RCC 7860 (cell line): Measurements from ENCODE around the gene BTAF1.
"Not testable (repeated sequence)": the region's sequence is repeated elsewhere in the genome, so short reads cannot be mapped to it uniquely, and the experiment has no call there.

Experiments used
- DNase-seq: peaks from one replicate; pipeline ENCODE4 v3.0.0-alpha.2; 2015; ENCODE audit warnings: low spot score
- FAIRE-seq: peaks from 2 replicates; lab custom pipeline; 2012; peaks lifted over from hg19 to GRCh38; lab: Jason Lieb, UNC

Gene BTAF1

DNA sequence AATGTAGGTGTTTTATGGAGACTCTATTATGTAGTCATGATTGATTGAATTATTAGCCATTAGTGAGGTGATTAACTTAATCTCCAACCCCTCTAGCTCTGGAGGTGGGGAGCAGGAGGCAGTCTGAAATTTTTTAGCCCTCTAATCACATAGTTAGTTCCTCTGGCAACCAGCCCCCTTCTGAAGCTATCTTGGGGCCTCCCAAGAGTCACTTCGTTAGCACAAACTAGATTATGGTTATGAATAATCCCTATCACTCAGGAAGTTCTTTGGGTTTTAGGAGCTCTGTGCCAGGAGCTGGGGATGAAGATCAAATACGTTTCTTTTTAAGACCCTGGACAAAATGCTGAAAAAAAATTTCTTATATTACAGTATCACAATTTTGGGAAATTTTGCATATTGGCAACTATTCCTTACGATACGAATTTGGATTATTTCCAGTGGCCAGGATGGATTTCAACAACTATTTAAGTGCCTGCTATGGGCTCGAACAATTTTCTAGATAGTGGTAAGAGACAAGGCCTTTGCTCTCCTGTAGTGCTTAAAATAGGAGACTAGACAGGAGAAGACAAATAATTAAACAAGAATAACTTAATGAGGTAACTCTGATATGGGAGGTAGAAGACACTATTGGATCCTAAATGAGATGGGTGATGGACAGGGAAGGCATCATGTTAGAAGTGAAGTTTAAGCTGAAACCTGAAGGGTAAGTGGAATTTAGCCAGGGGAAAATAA, 52.9 kb downstream of the BTAF1 start:
- no peak for FAIRE-seq

DNA sequence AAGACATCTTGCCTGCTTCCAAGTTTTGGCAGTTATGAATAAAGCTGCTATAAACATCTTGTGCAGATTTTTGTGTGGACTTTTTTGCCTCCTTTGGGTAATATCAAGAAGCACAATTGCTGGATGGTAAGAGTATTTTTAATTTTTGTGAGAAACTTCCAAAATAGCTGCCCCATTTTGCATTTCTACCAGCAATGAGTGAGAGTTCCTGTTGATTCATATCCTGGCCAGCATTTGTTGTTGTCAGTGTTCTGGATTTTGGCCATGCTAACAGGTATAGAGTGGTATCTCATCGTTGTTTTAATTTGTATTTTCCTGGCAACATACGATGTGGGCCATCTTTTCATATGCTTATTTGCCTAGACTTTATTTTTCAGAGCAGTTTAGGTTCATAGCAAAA, 53.9 kb downstream of the BTAF1 start:
- FAIRE-seq (no peak), DNase-seq (no peak)

More for the DNA sequence above, 52.9 kb downstream of the BTAF1 start:
- no peak for DNase-seq

DNA sequence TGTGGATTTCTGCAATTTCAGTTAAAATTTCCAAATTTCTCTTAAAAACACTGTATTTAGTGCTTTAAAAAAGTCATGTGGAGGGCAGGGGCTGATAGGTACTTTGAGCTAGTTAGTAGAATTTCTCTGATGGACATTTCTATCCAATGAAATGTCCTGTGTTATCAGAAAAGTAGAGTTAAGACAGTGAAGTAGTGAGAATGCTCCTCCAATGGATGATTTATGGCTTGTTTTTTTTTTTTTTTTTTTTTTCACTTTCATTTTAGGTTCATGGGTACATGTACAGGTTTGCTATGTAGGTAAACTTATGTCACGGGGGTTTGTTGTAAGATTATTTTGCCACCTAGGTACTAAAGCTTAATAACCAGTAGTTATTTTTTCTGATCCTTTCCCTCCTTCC, 55.0 kb downstream of the BTAF1 start:
- FAIRE-seq, result no peak
- DNase-seq, result no peak

DNA sequence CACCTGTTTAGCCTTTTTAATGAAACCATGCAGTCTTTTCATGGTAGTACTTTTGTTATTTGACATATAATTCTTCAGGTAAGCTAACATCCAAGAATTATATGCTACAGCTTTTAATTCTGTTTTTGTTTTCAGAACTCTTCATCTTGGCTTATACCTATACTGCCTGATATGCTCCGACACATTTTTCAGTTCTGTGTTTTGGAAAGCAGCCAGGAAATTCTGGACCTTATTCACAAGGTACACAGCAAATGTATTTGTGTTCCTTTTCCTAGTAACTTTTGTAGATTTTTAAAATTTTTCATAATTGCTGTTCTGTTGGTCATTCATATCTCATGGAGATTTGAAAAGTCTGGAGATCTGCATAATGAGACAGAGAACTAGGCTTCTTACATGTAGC, 56.7 kb downstream of the BTAF1 start:
- DNase-seq, result no peak
- FAIRE-seq, result no peak

DNA sequence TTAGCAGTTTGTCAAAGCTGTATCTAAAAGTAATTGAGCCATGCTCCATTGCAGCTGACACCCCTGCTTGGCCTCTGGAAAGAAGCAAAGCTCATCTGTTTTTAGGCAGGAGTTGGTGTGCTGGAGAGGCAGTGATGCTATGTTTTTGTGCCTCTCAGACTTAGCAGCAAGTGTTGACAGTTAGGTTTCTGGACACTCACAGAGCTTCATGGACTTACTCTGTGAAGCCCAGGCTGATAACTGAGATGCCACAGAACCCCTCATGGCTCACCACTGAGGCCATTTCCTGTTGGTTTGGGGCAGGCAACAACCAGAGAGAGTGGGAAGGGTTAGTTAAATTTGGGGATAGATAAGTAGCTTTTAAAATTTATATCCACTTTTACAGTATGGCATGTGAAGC, 59.8 kb downstream of the BTAF1 start:
- FAIRE-seq (no peak), DNase-seq (no peak)

DNA sequence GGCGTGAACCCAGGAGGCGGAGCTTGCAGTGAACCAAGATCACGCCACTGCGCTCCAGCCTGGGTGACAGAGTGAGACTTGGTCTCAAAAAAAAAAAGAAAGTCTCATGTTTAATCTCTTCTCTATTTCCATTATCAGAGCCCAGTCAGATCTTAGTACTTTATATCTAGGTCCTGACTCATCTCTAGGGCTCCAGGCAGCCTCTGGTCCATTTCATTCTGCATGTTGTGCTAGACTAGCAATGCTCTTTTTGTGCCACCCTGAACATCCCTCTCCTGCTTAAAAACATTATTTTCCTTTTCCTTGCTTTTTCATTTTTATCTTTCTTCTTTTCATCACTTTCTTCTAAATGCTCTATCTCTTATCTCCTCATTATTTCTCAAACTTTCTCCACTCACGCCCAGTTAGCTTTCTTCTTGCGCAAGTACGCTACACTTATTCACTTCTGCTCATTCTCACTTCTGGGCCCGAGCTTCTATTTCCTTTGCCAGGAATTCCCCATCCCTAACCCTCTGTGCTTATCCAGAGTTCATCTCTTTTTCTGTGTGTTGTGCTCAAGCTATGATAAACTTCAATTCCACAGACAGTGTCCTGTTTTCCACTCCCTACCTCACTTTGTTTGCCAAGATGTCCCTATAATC, 63.9 kb downstream of the BTAF1 start:
- DNase-seq (no peak), FAIRE-seq (no peak)

DNA sequence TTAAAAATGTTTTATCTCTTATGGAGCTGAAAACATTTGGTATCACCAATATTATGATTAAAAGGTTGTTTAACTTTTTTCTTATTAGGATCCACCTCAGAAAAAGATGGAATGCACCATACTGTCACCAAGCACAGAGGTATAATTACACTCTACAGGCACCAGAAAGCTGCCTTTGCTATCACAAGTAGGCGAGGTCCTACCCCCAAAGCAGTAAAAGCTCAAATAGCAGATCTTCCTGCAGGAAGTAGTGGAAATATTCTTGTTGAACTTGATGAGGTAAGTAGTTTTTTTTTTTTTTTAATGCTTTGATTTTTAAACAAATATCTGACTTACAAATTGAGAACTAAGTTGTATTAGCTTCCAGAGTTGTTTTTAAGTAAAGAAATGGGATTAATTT, 68.5 kb downstream of the BTAF1 start:
- no peak for FAIRE-seq
- no peak for DNase-seq

DNA sequence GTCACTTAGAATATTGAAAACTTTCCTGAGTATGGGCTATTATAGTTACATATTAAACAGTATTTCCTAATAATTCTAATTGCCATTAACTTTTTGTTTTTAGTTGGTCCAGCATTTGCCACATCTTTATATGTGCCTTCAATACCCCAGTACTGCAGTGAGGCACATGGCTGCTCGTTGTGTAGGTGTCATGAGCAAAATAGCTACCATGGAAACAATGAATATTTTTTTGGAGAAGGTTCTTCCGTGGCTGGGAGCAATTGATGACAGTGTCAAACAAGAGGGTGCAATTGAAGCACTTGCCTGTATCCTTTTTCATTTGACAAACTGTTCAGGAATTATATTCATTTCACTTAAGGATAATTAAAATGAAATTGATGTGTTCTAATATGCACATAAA, 72.7 kb downstream of the BTAF1 start:
- DNase-seq (no peak), FAIRE-seq (no peak)

DNA sequence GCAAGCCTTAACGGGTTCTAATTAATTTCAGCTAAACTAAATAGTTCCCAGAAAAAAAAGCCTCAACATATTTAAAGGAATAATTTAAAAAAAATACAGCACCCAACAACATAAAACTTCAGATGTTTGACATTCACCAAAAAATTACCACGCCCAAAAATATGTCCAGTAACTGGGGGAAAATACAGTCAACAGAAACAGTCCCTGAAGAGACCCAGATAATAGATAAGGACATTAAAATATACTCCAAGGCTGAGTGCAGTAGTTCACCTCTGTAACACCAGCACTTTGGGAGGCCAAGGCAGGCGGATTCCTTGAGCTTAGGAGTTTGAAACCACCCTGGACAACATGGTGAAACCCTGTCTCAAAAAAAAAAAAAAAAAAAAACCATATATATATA, 78.0 kb downstream of the BTAF1 start:
- no peak for DNase-seq
- FAIRE-seq, result no peak

DNA sequence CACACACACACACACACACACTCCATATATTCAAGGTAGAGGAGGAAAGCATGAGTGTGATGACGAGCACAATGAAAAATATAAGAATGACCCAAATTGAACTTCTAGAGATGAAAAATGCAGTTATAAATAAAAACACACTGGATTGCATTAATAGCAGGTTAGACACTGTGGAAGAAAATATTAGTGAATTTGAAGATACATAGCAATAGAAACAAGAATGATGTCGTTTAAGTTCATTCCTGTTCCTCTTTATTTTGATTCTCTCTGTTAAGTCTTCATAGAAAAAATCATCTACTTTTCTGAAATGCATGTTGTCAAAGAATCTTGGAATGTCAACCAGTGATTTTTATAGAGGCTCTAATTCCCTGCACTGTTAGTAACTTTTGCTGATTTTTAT, 78.4 kb downstream of the BTAF1 start:
- no peak for DNase-seq
- FAIRE-seq, result no peak

DNA sequence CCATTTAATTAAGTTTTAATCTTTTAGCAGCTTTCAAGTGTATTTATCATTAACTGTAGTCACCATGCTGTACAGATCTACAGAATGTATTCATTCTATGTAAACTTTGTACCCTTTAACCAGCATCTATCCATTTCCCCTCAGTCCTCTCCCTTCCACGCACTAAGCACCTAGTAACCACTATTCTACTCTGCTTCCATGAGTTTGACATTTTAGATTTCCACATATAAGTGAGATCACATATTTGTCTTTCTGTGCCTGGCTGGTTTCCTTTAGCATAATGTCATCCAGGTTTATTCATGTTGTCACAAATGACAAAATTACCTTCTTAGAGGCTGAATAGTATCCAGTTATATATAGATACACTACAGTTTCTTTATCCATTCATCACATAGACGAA, 79.7 kb downstream of the BTAF1 start:
- no peak for DNase-seq
- FAIRE-seq, result no peak

DNA sequence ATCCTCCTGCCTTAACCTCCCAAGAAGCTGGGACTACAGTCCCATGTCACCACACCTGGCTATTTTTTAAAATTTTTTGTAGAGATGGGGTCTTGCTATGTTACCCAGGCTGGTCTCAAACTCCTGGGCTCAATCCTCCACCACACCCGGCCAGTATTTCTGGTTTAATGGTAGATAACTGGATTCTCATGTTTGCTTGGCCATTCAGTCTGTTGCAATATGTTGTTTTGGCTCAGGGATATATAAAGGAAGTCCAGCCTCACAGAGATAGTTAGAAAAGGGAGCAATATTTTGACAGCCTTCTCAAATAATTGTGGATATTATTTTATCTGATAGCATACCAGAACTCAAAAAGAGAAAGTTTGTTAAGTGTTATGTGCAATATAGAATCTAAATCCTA, 82.4 kb downstream of the BTAF1 start:
- no peak for FAIRE-seq
- no peak for DNase-seq

DNA sequence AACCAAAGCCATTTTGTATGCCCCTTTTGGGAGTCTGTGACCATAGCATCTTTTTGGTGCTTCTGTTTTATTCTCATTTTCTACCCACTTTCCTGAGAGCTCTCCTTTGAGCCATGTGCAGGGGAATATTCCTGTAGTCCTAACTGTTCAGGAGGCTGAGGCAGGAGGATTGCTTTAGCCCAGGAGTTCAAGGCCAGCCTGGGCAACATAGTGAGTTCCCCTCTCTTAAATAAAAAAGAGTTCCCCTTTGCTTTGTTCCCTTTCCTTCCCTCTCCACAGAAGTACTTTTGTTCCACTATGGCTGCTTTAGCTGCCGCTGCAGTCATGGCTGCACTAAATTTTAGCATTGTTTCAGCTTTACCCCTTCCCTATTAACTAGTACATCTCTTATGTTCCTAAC, 85.9 kb downstream of the BTAF1 start:
- DNase-seq, result no peak
- no peak for FAIRE-seq

DNA sequence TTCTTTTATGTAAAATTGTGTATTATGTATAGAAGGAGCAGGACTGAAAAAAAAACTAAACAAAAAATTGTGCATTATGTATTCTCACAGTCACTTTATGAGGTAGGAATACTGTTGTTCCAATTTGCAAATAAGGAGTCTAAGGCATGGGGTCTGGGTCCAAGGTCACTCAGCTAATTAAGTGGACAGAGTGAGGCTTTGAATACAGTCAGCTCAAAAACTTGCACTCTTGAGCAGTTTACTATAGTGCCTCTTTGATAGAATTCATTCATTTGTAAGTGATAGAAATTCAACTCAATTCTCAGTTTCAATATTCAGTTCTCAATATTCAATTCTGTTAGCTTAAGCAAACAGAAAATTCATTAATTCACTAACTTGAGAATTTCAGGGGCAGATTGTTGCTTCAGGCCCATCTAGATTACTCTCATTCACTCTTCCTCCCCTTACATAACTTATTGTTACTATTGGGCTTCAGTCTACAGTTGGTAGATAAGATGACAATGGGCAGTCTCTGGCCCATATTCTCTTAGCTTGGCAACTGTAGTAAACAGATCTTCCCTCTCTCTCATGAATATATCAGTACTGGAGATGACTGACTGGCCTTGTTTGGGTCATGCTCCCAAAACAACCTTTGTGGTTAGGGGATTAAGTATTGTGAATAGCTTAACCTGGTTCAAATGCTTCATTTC, 86.6 kb downstream of the BTAF1 start:
- DNase-seq (no peak), FAIRE-seq (no peak)

DNA sequence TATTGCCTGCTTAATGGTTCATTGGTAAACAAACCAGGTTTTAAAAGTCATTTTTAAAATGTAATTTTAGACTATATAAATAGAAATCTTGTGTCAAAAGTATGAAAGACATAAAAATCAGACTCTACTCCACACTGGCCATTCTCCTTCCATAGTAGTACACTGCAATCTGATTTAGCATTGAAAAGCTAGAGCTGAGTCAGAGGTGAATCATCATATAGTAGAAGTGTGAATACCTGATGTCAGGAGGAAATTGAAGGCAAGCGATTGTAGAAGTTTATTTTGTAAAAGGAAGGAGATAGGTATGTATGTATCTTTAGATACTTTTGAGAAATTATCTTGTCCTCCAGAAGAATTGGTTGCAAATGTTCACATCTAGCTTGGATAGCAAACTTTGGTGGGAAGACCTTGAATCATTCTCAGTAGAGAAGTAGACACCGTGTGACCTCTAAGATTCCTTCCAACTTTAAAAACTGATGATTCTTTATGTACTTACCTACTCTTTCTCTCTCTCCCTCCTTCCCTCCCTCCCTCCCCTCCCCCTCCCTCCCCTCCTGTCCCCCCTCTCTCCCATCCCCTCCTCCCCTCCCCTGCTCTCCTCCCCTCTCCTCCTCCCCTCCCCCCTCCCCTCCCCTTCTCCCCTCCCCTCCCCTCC, 88.1 kb downstream of the BTAF1 start:
- DNase-seq, result peak; percentile 75
- FAIRE-seq, result peak; percentile 94

DNA sequence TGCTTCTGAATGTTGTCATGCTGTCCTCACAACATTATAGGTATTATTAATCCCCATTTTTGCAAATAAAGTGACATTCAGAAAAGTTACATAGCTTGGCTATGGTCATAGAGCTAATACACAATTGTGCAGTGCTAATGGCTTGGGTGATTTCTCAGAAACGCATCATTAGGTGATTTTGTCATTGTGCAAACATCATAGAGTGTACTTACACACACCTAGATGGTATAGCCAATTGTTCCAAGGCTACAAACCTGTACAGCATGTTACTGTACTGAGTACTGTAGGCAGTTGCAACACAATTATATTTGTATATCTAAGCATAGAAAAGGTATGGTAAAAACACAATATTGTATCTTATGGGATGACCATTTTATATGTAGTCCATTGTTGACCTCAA, 91.0 kb downstream of the BTAF1 start:
- DNase-seq, result no peak
- FAIRE-seq, result no peak

DNA sequence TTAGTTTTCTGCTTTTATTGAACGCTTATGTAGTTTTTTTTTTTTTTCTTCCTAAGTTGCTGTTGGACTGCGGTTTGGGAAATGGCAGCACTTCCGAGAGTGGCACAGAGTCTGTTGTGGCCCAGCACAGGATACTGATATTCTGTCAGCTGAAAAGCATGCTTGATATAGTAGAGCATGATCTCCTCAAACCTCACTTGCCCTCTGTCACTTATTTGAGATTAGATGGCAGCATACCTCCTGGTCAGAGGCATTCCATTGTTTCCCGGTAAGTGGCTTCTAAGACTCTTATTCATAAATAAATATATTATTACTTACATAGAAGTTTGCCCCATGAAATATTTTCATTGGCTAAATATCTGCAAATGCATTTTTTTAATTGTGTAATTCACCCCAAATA, 101.1 kb downstream of the BTAF1 start:
- DNase-seq, result no peak
- no peak for FAIRE-seq

DNA sequence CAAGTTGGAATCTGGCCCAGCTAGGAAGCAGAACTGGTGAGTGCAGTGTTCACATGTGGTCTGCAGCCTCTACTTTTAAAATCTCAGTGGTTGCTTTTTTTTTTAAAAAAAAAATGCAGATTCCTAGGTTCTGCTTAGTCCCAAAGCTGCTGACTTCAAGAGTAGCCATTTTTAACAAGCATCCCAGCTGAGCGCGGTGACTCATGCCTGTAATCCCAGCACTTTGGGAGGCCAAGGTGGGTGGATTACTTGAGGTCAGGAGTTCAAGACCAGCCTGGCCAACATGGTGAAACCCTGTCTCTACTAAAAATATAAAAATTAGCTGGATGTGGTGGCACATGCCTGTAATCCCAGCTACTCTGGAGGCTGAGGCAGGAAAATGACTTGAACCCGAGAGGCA, 101.8 kb downstream of the BTAF1 start:
- DNase-seq, FAIRE-seq: not testable (repeated sequence)

DNA sequence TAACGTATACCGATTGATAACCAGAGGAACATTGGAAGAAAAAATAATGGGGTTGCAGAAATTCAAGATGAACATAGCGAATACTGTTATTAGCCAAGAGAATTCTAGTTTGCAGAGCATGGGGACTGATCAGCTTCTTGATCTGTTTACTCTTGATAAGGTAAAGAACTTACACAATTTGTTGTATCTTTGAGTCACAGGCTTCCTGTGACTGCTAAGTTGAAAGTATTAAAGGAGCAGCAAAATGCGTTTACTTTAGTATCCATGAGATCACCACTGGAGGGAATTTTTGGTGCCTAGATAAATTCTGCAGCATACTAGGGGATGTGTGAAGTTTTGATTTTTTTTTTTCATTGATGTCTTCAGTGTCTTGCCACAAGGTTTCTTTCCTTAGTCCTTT, 103.6 kb downstream of the BTAF1 start:
- DNase-seq (no peak), FAIRE-seq (no peak)

DNA sequence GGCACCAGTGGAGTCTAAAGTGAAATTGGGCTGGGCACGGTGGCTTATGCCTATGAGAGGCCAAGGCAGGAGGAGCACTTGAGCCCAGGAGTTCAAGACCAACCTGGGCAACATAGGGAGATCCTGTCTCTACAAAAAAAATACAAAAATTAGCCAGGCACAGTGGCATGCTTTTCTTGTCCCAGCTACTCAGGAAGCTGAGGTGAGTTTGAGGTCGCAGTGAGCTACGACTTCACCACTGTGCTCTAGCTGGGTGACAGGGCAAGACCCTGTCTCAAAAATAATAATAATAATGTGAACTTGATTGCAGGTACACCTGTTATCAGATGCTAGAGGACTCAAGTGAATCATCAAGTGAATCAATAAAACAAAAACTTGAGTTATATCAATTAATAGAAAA, 108.0 kb downstream of the BTAF1 start:
- DNase-seq, result no peak
- FAIRE-seq, result no peak

DNA sequence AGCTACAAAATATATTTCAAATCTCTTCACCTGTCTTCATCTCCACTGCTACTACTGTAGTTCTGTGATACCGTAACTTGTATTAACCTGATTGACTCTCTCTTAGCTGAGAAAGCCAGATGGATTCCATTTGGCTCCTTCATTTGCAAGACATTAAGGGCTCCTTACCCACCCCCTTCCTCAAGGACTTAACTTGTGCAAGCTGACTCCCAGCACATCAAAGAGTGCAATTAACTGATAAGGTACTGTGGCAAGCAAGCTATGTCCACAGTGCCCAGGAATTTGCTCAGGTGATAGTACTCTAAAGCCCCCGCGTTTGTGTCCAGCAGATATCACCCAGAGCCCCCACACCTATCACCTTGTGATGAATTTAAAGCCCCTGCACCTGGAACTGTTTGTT, 109.5 kb downstream of the BTAF1 start:
- not testable (repeated sequence) for FAIRE-seq, DNase-seq

DNA sequence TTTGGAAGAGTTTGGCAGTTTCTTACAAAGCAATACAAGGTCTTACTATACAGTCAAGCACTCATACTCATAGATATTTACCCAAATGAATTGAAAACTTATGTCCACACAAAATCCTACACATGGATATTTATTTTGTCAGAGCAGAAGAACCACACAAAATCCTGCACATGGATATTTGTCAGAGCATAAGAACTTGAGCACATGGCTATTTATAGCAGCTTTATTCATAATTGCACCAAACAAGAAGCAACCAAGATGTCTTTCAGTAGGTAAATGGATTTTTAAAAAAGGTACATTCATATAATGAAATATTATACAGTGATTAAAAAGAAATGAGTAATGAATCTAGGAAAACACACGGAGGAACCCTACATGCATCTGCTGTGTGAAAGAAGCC, 115.4 kb downstream of the BTAF1 start:
- no peak for FAIRE-seq
- DNase-seq, result no peak
